ENCODE measurements around the gene SLC22A15.

GRCh38 chr1:116107371-116107770, 131.1 kb downstream of the SLC22A15 start:
- no peak for TF ChIP-seq CTCF (IDR thresholded peaks at IDR 0.05)
- TF ChIP-seq POLR2A (IDR thresholded peaks at IDR 0.05; ENCODE audit: low read depth) = no peak
- no peak for TF ChIP-seq POLR2AphosphoS5 (IDR thresholded peaks at IDR 0.05)
- TF ChIP-seq EP300 (IDR thresholded peaks at IDR 0.05) = no peak

Measured in esophagus muscularis mucosa (tissue), 4 donors.